B cell (primary cell): ENCODE results near the gene AARS1. TPM values are rescaled to one million over a fixed set of nuclear protein-coding genes. Genes with fewer than 3 reads are reported as not detected.

Experiments used
- ATAC-seq: fragments of 200-7000 bp; cut with Tn5 transposase; one replicate; pipeline ENCODE4 v1.10.0; 2021; ENCODE audit warnings: low read depth, mild to moderate bottlenecking, moderate number of reproducible peaks, moderate library complexity
- CTCF ChIA-PET: fragments of 350-600 bp; sonication (Branson Sonifier 250); formaldehyde crosslinking; loops from one replicate; lab custom pipeline; 2021; ENCODE audit warnings: antibody characterized with exemption, inconsistent platforms; lab: Charles Lee
- POLR2A ChIA-PET: fragments of 350-600 bp; sonication (Branson Sonifier 250); formaldehyde crosslinking; loops from one replicate; lab custom pipeline; 2021; ENCODE audit warnings: antibody characterized with exemption; lab: Charles Lee
- DNase-seq: peaks from one replicate; pipeline ENCODE4 v3.0.0; 2013
- H2AFZ ChIP-seq: 2 replicates; pipeline ENCODE4 v1.6.1; 2012; ENCODE audit warnings: mild to moderate bottlenecking, low read depth, low read length; ENCODE audit not compliant: insufficient read depth, poor library complexity, severe bottlenecking
- H3K27ac ChIP-seq, 2 donors: 1 replicate in 1 of 2; 2 replicates in 1 of 2; pipeline ENCODE4 v1.5.1; 2012 to 2013; ENCODE audit warnings: low read length in 2 of 2, mild to moderate bottlenecking in 2 of 2, moderate library complexity in 1 of 2
- H3K27me3 ChIP-seq, 4 experiments: fragments of 200-600 bp in 1 of 4; sonication (generic) in 1 of 4; replicated peaks in 1 of 4; 1 replicate in 2 of 4; 2 replicates in 2 of 4; pipeline versions ENCODE4 v1.6.1 to v1.7.0; 2013 to 2016; ENCODE audit warnings: low read length in 3 of 4, mild to moderate bottlenecking in 2 of 4, mixed read lengths in 1 of 4, moderate library complexity in 1 of 4; ENCODE audit not compliant: insufficient read depth in 4 of 4, control insufficient read depth in 3 of 4; ENCODE audit errors: control extremely low read depth in 1 of 4
- H3K36me3 ChIP-seq, 2 experiments: replicated peaks in 1 of 2; 1 replicate in 1 of 2; 2 replicates in 1 of 2; pipeline versions ENCODE4 v1.6.1 to v1.7.1; 2013; ENCODE audit warnings: low read length in 1 of 2; ENCODE audit not compliant: insufficient read depth in 2 of 2, control insufficient read depth in 1 of 2; ENCODE audit errors: control extremely low read depth in 1 of 2, extremely low read depth in 1 of 2
- H3K4me1 ChIP-seq, 2 donors: fragments of 200-600 bp in 1 of 2; sonication (generic) in 1 of 2; 1 replicate in 1 of 2; 2 replicates in 1 of 2; pipeline versions ENCODE4 v1.5.1 to v1.6.1; 2013 to 2017; ENCODE audit warnings: low read length in 2 of 2; ENCODE audit not compliant: control insufficient read depth in 2 of 2, insufficient read depth in 2 of 2
- H3K4me2 ChIP-seq: replicated peaks from 2 replicates; pipeline ENCODE3; 2012; ENCODE audit warnings: mild to moderate bottlenecking, low read depth, low read length; ENCODE audit not compliant: poor library complexity, severe bottlenecking
- H3K4me3 ChIP-seq, 5 experiments: fragments of 200-600 bp in 1 of 5; sonication (generic) in 1 of 5; 1 replicate in 3 of 5; 2 replicates in 2 of 5; pipeline versions ENCODE4 v1.5.1 to v1.7.0; 2011 to 2016; ENCODE audit warnings: low read length in 4 of 5, mild to moderate bottlenecking in 4 of 5, low read depth in 2 of 5, control low read depth in 1 of 5, moderate library complexity in 1 of 5; ENCODE audit not compliant: insufficient read depth in 1 of 5; ENCODE audit errors: control extremely low read depth in 1 of 5, extremely low read depth in 1 of 5
- H3K79me2 ChIP-seq: fragments of 200-600 bp; sonication (generic); one replicate; pipeline ENCODE4 v1.6.0; 2016; ENCODE audit warnings: low read length; ENCODE audit not compliant: control insufficient read depth, insufficient read depth
- H3K9ac ChIP-seq: fragments of 200-600 bp; sonication (generic); 2 replicates; pipeline ENCODE4 v1.6.1; 2017; ENCODE audit warnings: mild to moderate bottlenecking, low read length, moderate library complexity
- H3K9me3 ChIP-seq, 3 donors: one replicate each; pipeline versions ENCODE4 v1.6.1 to v1.7.1; 2013; ENCODE audit warnings: low read length in 2 of 3; ENCODE audit not compliant: control insufficient read depth in 2 of 3, insufficient read depth in 1 of 3; ENCODE audit errors: control extremely low read depth in 1 of 3
- H4K20me1 ChIP-seq: 2 replicates; pipeline ENCODE4 v1.6.0; 2012; ENCODE audit warnings: mild to moderate bottlenecking, low read length; ENCODE audit not compliant: insufficient read depth, control insufficient read depth, poor library complexity, severe bottlenecking
- H3K27ac Mint-ChIP-seq: one replicate; pipeline ENCODE4 v1.8.0; 2021; ENCODE audit warnings: mixed read lengths
- H3K27me3 Mint-ChIP-seq: one replicate; pipeline ENCODE4 v1.8.0; 2021; ENCODE audit warnings: mixed read lengths
- H3K4me1 Mint-ChIP-seq: one replicate; pipeline ENCODE4 v1.8.0; 2021; ENCODE audit warnings: mixed read lengths
- H3K4me3 Mint-ChIP-seq: one replicate; pipeline ENCODE4 v1.8.0; 2021; ENCODE audit warnings: mixed read lengths
- H3K9me3 Mint-ChIP-seq: one replicate; pipeline ENCODE4 v1.8.0; 2022; ENCODE audit warnings: mixed read lengths; ENCODE audit not compliant: insufficient read depth
- EZH2 ChIP-seq: IDR thresholded peaks from 2 replicates; pipeline ENCODE4 v1.6.1; 2012; ENCODE audit warnings: borderline replicate concordance, low read depth, mild to moderate bottlenecking, moderate library complexity, low read length; ENCODE audit not compliant: insufficient read depth, poor library complexity, severe bottlenecking
- WGBS: methylation state at CpG from one replicate; pipeline ENCODE4 v1.1.5; 2013; ENCODE audit warnings: missing lambda C conversion rate; ENCODE audit not compliant: insufficient coverage; 5-methylcytosine and 5-hydroxymethylcytosine counted together
- intact Hi-C: fragments of 100-400 bp; cut with micrococcal nuclease; formaldehyde crosslinking; loops from one replicate; pipeline ENCODE4 v1.10.0; 2022
- polyA plus RNA-seq: library from polyadenylated mRNA; depleted of rRNA; stranded (reverse); fragments of >200 nt; gene quantifications from 2 replicates; pipeline ENCODE4 v1.2.3, GENCODE V29; 2012
- total RNA-seq, 2 donors: library from RNA; stranded (reverse); fragments of 120-200 nt in 1 of 2; gene quantifications; 1 replicate in 1 of 2; 2 replicates in 1 of 2; pipeline versions ENCODE4 v1.2.3 to v1.2.4, GENCODE V29; 2013 to 2022
- TF ChIP-seq, protein P1 (sequence below): fragments of 200-600 bp; IDR thresholded peaks from one replicate; pipeline ENCODE4 v1.8.0; 2022; ENCODE audit warnings: antibody characterized with exemption, mild to moderate bottlenecking

The AARS1 gene
- total and polyA plus RNA-seq, 2 donors (not counting 1 experiment from before 2014, with no cell fraction given): 27.7 to 57.8 TPM

DNA sequence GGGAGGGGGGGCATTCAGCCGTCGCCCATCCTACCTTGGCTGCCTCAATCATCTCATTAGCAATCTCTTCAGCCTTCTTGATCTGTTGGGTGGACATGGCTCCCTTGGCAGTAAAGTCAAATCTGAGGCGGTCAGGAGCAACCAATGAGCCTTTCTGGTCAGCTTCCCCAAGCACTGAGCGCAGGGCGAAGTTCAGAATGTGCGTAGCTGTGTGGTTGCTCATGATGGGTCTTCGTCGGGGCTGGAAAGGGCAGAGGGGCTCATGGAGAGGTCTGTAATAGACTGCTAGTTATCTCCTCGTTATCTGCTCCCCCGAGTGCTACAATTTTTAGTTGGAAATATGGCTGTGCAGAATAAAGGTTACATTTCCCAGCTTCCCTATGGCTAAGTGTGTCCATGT lies 30.4 kb downstream of the AARS1 start:
- Histone ChIP-seq H2AFZ (no peak overlapping the region), H3K27ac (no peak overlapping the region), H3K36me3 (peaks cover 0 to 65% of the 10 kb centered on the region in 2 experiments), H3K4me2 (no peak overlapping the region), H4K20me1 (no peaks in the 10 kb centered on the region), H3K27me3 (no peaks in the 10 kb centered on the region), H3K4me3 (no peak overlapping the region), H3K79me2 (no peaks in the 10 kb centered on the region), H3K9ac (no peak overlapping the region), H3K9me3 (no peaks in the 10 kb centered on the region), H3K4me1 (no peaks in the 10 kb centered on the region)
- CTCF ChIA-PET: interaction anchor here (2.8 kb wide), 1 partner anchor 8 kb away, joined by 12 read pairs; no protein-coding TSS in a partner anchor
- intact Hi-C loops: no loop called here
- no peak overlapping the region for H3K27ac Mint-ChIP-seq
- TF ChIP-seq EZH2: no peak
- TF ChIP-seq, protein P1, sequence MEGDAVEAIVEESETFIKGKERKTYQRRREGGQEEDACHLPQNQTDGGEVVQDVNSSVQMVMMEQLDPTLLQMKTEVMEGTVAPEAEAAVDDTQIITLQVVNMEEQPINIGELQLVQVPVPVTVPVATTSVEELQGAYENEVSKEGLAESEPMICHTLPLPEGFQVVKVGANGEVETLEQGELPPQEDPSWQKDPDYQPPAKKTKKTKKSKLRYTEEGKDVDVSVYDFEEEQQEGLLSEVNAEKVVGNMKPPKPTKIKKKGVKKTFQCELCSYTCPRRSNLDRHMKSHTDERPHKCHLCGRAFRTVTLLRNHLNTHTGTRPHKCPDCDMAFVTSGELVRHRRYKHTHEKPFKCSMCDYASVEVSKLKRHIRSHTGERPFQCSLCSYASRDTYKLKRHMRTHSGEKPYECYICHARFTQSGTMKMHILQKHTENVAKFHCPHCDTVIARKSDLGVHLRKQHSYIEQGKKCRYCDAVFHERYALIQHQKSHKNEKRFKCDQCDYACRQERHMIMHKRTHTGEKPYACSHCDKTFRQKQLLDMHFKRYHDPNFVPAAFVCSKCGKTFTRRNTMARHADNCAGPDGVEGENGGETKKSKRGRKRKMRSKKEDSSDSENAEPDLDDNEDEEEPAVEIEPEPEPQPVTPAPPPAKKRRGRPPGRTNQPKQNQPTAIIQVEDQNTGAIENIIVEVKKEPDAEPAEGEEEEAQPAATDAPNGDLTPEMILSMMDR: no peak
- H3K4me3 Mint-ChIP-seq: no peak overlapping the region
- ATAC-seq (no peak), DNase-seq (no peak)
- POLR2A ChIA-PET: no interaction called here
- no peaks in the 10 kb centered on the region for H3K9me3 Mint-ChIP-seq
- H3K27me3 Mint-ChIP-seq: no peaks in the 10 kb centered on the region
- no peaks in the 10 kb centered on the region for H3K4me1 Mint-ChIP-seq
- WGBS: over 99% methylated on average over 8 of the region's 10 CpGs

DNA sequence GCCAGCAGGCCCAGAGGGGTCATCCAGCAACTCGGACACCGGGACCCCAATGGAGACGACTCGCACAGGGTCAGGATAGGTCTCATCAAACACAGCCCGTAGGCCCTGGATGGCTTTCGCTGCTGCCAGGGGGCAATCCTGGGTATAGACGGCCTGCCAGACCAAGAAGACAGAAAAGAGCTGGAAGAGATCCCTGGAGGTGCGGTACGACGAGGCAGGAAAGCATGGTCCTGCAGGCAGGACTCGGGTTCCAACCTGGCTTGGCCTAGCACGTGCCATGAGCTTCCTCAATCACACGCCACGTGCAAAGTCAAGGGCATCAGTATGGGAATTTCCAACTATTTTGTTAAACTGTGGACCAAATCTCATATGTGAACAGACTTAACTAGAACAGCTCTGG lies 31.2 kb downstream of the AARS1 start:
- CTCF ChIA-PET: interaction anchor here (2.8 kb wide), 1 partner anchor 9 kb away, joined by 12 read pairs; no protein-coding TSS in a partner anchor
- intact Hi-C loops: no loop called here
- ATAC-seq (no peak), DNase-seq (no peak)
- no peaks in the 10 kb centered on the region for H3K27me3 Mint-ChIP-seq
- no peak overlapping the region for H3K27ac ChIP-seq
- no peaks in the 10 kb centered on the region for H3K4me1 Mint-ChIP-seq
- H3K4me3 ChIP-seq: no peak overlapping the region
- H3K9me3 Mint-ChIP-seq: no peaks in the 10 kb centered on the region
- no peaks in the 10 kb centered on the region for H3K9me3 ChIP-seq
- H3K4me3 Mint-ChIP-seq: no peak overlapping the region
- no peaks in the 10 kb centered on the region for H3K79me2 ChIP-seq
- H3K4me1 ChIP-seq: no peaks in the 10 kb centered on the region
- no peaks in the 10 kb centered on the region for H3K27me3 ChIP-seq
- peaks cover 0 to 65% of the 10 kb centered on the region in 2 experiments for H3K36me3 ChIP-seq
- TF ChIP-seq, protein P1: no peak
- no peak for TF ChIP-seq EZH2
- over 99% methylated on average over 14 of the region's 14 CpGs for WGBS
- H3K4me2 ChIP-seq: no peak overlapping the region
- no peak overlapping the region for H3K27ac Mint-ChIP-seq
- POLR2A ChIA-PET: no interaction called here
- H2AFZ ChIP-seq: no peak overlapping the region
- H3K9ac ChIP-seq: no peak overlapping the region
- no peaks in the 10 kb centered on the region for H4K20me1 ChIP-seq
